ENCODE measurements around the gene LMTK3. TPM values are rescaled to one million over a fixed set of nuclear protein-coding genes. Genes with fewer than 3 reads are reported as not detected.

LMTK3 gene
- total and polyA plus RNA-seq, 7 experiments from 2014 or later: 0.03 to 21.4 (median 16.6) TPM; not detected in 1

DNA sequence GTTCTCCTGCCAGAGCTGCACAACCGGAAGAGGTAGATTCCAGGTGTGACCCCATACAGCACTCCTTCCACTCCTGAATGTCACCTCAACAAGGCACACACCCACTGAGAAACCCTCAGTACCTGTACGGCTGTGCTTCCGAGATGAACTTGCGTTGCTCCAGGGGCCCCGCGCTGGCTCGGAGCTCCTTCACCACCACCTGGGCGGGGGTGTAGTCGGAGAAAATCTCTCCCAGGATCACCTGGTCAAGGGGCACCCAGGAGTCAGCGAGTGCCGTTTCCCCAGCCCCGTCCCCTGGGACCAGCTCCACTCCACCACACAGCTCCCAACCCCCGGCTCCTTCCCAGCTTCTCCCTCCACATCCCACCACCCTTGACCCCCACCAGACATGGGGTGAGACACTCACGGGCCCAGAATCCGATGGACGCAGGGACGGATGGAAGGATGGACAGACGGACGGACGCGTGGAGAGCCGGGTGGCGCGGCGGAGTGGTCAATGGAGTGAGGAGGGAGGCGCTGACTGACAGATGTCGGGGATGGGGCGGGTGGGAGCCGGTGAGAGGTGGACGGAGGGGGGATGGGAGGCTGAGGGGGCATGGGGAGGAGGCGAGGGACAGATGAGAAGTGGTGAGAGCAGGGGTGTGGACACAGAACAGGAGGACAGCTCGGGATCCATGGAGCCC lies 2.8 kb downstream of the LMTK3 start:
- no peak for DNase-seq
- Mint-ChIP-seq H3K27me3 (no peaks in the 10 kb centered on the region), H3K4me1 (peaks cover 8 to 18% (median 11%) of the 10 kb centered on the region in 7 donors), H3K27ac (no peak overlapping the region), H3K4me3 (peak overlapping the region in 2 of 10 donors; percentile 29 to 34), H3K9me3 (peaks cover 0 to 1% (median 0%) of the 10 kb centered on the region in 11 donors), H3K36me3 (peaks cover 0 to 8% (median 0%) of the 10 kb centered on the region in 5 donors)
- no peak overlapping the region for H3K27ac ChIP-seq (ENCODE audit: low read depth, low read length)
- H3K36me3 ChIP-seq (ENCODE audit: control insufficient read depth in 2 of 3, insufficient read depth in 3 of 3, low read length in 3 of 3): peaks cover 0 to 15% (median 0%) of the 10 kb centered on the region in 3 experiments
- POLR2A ChIA-PET: interaction anchor here (1.4 to 2.2 kb wide), 2 partner anchors 76 to 100 kb away, joined by 5 to 9 read pairs; no protein-coding TSS in a partner anchor
- H3K9me3 ChIP-seq (ENCODE audit: control insufficient read depth in 2 of 3, low read length in 3 of 3): no peaks in the 10 kb centered on the region
- intact Hi-C loops (cut with micrococcal nuclease): no loop called here
- H3K4me3 ChIP-seq (ENCODE audit: low read length): no peak overlapping the region
- H3K4me1 ChIP-seq (ENCODE audit: control insufficient read depth in 2 of 2, insufficient read depth in 2 of 2, low read length in 2 of 2): peaks cover 21 to 22% of the 10 kb centered on the region in 2 donors
- no peaks in the 10 kb centered on the region for H3K27me3 ChIP-seq (ENCODE audit: control insufficient read depth in 2 of 2, insufficient read depth in 2 of 2, low read length in 2 of 2)
- CTCF ChIA-PET: interaction anchor here (0.8 to 3.2 kb wide), 8 partner anchors 20 to 333 kb away, joined by 3 to 24 read pairs (median 4); partner anchors contain the start of gene SPHK2
- no peak for ATAC-seq

DNA sequence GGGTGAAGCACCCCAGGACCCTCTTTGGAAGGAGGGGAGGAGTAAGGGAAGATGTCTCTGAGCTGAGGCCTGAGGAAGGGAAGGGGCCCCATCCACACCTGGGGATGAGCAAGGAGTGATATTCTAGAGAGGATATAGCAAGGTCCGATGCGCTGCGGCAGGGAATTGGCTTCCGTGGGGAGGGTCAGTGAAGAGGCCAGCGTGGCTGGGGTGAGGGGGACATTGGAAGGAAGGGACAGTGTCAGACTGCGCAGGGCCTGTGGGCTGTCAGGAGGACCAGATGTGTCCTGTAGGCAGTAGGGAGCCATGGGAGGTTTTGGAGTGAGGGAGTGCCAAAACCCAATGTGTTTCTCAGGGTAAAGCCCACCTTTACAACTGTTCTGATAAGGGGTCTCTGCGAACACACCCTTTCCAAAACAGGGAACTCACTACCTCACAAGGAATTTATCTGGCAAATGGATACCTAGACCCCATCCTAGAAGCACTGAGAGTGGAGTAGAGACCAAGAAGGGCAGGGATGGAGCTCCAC lies 3.7 kb downstream of the LMTK3 start:
- CTCF ChIA-PET: interaction anchor here (0.8 to 3.2 kb wide), 9 partner anchors 18 to 334 kb away, joined by 3 to 24 read pairs (median 4); partner anchors contain the start of gene SPHK2
- DNase-seq: no peak
- H3K4me1 ChIP-seq (ENCODE audit: control insufficient read depth in 2 of 2, insufficient read depth in 2 of 2, low read length in 2 of 2): peaks cover 18 to 19% of the 10 kb centered on the region in 2 donors
- no peak overlapping the region for H3K4me3 ChIP-seq (ENCODE audit: low read length)
- Mint-ChIP-seq H3K36me3 (peaks cover 0 to 8% (median 0%) of the 10 kb centered on the region in 5 donors), H3K4me1 (peaks cover 5 to 20% (median 14%) of the 10 kb centered on the region in 7 donors), H3K4me3 (peak overlapping the region in 2 of 10 donors; percentile 10 to 20), H3K27ac (peak overlapping the region in 5 of 9 donors; percentile 18 to 78 (median 28)), H3K9me3 (peaks cover 0 to 1% (median 0%) of the 10 kb centered on the region in 11 donors), H3K27me3 (no peaks in the 10 kb centered on the region)
- ATAC-seq: no peak
- H3K9me3 ChIP-seq (ENCODE audit: control insufficient read depth in 2 of 3, low read length in 3 of 3): no peaks in the 10 kb centered on the region
- H3K27ac ChIP-seq (ENCODE audit: low read depth, low read length): no peak overlapping the region
- no peaks in the 10 kb centered on the region for H3K27me3 ChIP-seq (ENCODE audit: control insufficient read depth in 2 of 2, insufficient read depth in 2 of 2, low read length in 2 of 2)
- POLR2A ChIA-PET: interaction anchor here (1.0 to 2.2 kb wide), 3 partner anchors 15 to 77 kb away, joined by 3 to 9 read pairs (median 6); no protein-coding TSS in a partner anchor
- H3K36me3 ChIP-seq (ENCODE audit: control insufficient read depth in 2 of 3, insufficient read depth in 3 of 3, low read length in 3 of 3): peaks cover 0 to 15% (median 0%) of the 10 kb centered on the region in 3 experiments
- intact Hi-C loops (cut with micrococcal nuclease): no loop called here

- Histone ChIP-seq H3K4me3 (ENCODE audit: low read length) (no peak overlapping the region), H3K36me3 (ENCODE audit: control insufficient read depth in 2 of 3, insufficient read depth in 3 of 3, low read length in 3 of 3) (peaks cover 0 to 15% (median 0%) of the 10 kb centered on the region in 3 experiments), H3K27me3 (ENCODE audit: control insufficient read depth in 2 of 2, insufficient read depth in 2 of 2, low read length in 2 of 2) (no peaks in the 10 kb centered on the region), H3K9me3 (ENCODE audit: control insufficient read depth in 2 of 3, low read length in 3 of 3) (no peaks in the 10 kb centered on the region), H3K27ac (ENCODE audit: low read depth, low read length) (no peak overlapping the region), H3K4me1 (ENCODE audit: control insufficient read depth in 2 of 2, insufficient read depth in 2 of 2, low read length in 2 of 2) (peaks cover 9 to 18% of the 10 kb centered on the region in 2 donors)
- Mint-ChIP-seq H3K27me3 (peaks cover 0 to 2% (median 0%) of the 10 kb centered on the region in 5 donors), H3K4me3 (no peak overlapping the region), H3K27ac (no peak overlapping the region), H3K36me3 (peaks cover 0 to 8% (median 0%) of the 10 kb centered on the region in 5 donors), H3K4me1 (peaks cover 5 to 30% (median 22%) of the 10 kb centered on the region in 7 donors), H3K9me3 (peaks cover 0 to 1% (median 0%) of the 10 kb centered on the region in 11 donors)
- intact Hi-C loops (cut with micrococcal nuclease): loop anchor here (1.0 kb wide), 5 partner anchors 78 to 329 kb away; no protein-coding TSS in a partner anchor
- CTCF ChIA-PET: interaction anchor here (0.6 to 3.6 kb wide), 16 partner anchors 8 to 161 kb away, joined by 3 to 31 read pairs (median 3); no protein-coding TSS in a partner anchor
- peak in 7 of 9 donors; percentile 41 to 77 (median 65) for DNase-seq
- peak; percentile 42 for ATAC-seq
- POLR2A ChIA-PET: interaction anchor here (0.6 to 1.9 kb wide), 7 partner anchors 13 to 118 kb away, joined by 3 to 6 read pairs (median 3); no protein-coding TSS in a partner anchor
These were observed 5.4 kb downstream of the LMTK3 start for GRCh38 chr19:48506138-48506733.

- peaks cover 0 to 4% (median 0%) of the 10 kb centered on the region in 5 donors for H3K27me3 Mint-ChIP-seq
- peak overlapping the region in 8 of 9 donors; percentile 75 to 95 (median 82) for H3K27ac Mint-ChIP-seq
- intact Hi-C loops (cut with micrococcal nuclease): loop anchor here (1.0 kb wide), 2 partner anchors 8 to 9 kb away; no protein-coding TSS in a partner anchor
These were observed 9.2 kb downstream of the LMTK3 start for GRCh38 chr19:48502350-48503018.

GRCh38 chr19:48501494-48502349 lies 9.9 kb downstream of the LMTK3 start:
- Histone ChIP-seq H3K4me3 (ENCODE audit: low read length) (peak overlapping the region; percentile 37), H3K27me3 (ENCODE audit: control insufficient read depth in 2 of 2, insufficient read depth in 2 of 2, low read length in 2 of 2) (no peaks in the 10 kb centered on the region), H3K27ac (ENCODE audit: low read depth, low read length) (peak overlapping the region; percentile 60), H3K9me3 (ENCODE audit: control insufficient read depth in 2 of 3, low read length in 3 of 3) (no peaks in the 10 kb centered on the region), H3K4me1 (ENCODE audit: control insufficient read depth in 2 of 2, insufficient read depth in 2 of 2, low read length in 2 of 2) (peaks cover 0 to 15% of the 10 kb centered on the region in 2 donors), H3K36me3 (ENCODE audit: control insufficient read depth in 2 of 3, insufficient read depth in 3 of 3, low read length in 3 of 3) (no peaks in the 10 kb centered on the region)
- Mint-ChIP-seq H3K27ac (peak overlapping the region; percentile 59 to 95 (median 84)), H3K36me3 (peaks cover 0 to 4% (median 0%) of the 10 kb centered on the region in 5 donors), H3K27me3 (peaks cover 0 to 9% (median 0%) of the 10 kb centered on the region in 5 donors), H3K4me1 (peaks cover 0 to 29% (median 19%) of the 10 kb centered on the region in 7 donors), H3K4me3 (peak overlapping the region; percentile 70 to 86 (median 80)), H3K9me3 (peaks cover 0 to 1% (median 0%) of the 10 kb centered on the region in 11 donors)
- DNase-seq (peak in 8 of 9 donors; percentile 64 to 89 (median 79)), ATAC-seq (peak; percentile 83)
- intact Hi-C loops (cut with micrococcal nuclease): loop anchor here (1.0 kb wide), 2 partner anchors 8 to 9 kb away; no protein-coding TSS in a partner anchor
- ChIA-PET CTCF (interaction anchor here (0.5 to 1.2 kb wide), 5 partner anchors 9 to 106 kb away, joined by 3 to 8 read pairs (median 4); no protein-coding TSS in a partner anchor), POLR2A (interaction anchor here (0.6 to 1.2 kb wide), 6 partner anchors 9 to 919 kb away, joined by 3 to 5 read pairs (median 4); partner anchors contain the start of gene SYNGR4)

More at GRCh38 chr19:48502350-48503018, 9.2 kb downstream of the LMTK3 start:
- Mint-ChIP-seq H3K4me1 (peaks cover 0 to 26% (median 19%) of the 10 kb centered on the region in 7 donors), H3K4me3 (peak overlapping the region in 9 of 10 donors; percentile 34 to 86 (median 79)), H3K36me3 (peaks cover 0 to 4% (median 0%) of the 10 kb centered on the region in 5 donors), H3K9me3 (peaks cover 0 to 1% (median 0%) of the 10 kb centered on the region in 11 donors)
- Histone ChIP-seq H3K4me1 (ENCODE audit: control insufficient read depth in 2 of 2, insufficient read depth in 2 of 2, low read length in 2 of 2) (peaks cover 0 to 15% of the 10 kb centered on the region in 2 donors), H3K27me3 (ENCODE audit: control insufficient read depth in 2 of 2, insufficient read depth in 2 of 2, low read length in 2 of 2) (no peaks in the 10 kb centered on the region), H3K36me3 (ENCODE audit: control insufficient read depth in 2 of 3, insufficient read depth in 3 of 3, low read length in 3 of 3) (no peaks in the 10 kb centered on the region), H3K27ac (ENCODE audit: low read depth, low read length) (peak overlapping the region; percentile 60), H3K9me3 (ENCODE audit: control insufficient read depth in 2 of 3, low read length in 3 of 3) (no peaks in the 10 kb centered on the region), H3K4me3 (ENCODE audit: low read length) (no peak overlapping the region)
- POLR2A ChIA-PET: interaction anchor here (0.6 to 1.2 kb wide), 6 partner anchors 9 to 918 kb away, joined by 3 to 5 read pairs (median 4); partner anchors contain the start of gene SYNGR4
- CTCF ChIA-PET: interaction anchor here (0.5 to 1.2 kb wide), 5 partner anchors 9 to 105 kb away, joined by 3 to 8 read pairs (median 4); no protein-coding TSS in a partner anchor
- peak in 3 of 9 donors; percentile 52 to 87 (median 76) for DNase-seq
- peak; percentile 4 for ATAC-seq
